ENCODE measurements around the gene POLD2. TPM values are rescaled to one million over a fixed set of nuclear protein-coding genes. Genes with fewer than 3 reads are reported as not detected.
A peak's percentile ranks its signal among the peaks of the same experiment; 100 is the strongest.

Gene POLD2
- total RNA-seq, 2 experiments from 2014 or later = 45.2 to 48.3 TPM

DNA sequence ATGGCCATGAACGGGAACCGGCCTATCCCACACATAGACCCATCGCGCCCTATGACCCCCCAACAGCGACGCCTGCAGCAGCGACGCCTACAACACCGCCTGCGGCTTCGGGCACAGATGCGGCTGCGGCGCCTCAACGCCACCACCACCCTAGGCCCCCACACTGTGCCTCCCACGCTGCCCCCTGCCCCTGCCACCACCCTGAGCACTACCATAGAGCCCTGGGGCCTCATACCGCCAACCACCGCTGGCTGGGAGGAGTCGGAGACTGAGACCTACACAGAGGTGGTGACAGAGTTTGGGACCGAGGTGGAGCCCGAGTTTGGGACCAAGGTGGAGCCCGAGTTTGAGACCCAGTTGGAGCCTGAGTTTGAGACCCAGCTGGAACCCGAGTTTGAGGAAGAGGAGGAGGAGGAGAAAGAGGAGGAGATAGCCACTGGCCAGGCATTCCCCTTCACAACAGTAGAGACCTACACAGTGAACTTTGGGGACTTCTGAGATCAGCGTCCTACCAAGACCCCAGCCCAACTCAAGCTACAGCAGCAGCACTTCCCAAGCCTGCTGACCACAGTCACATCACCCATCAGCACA, 9.5 kb downstream of the POLD2 start:
- no peak overlapping the region for H3K4me3 Mint-ChIP-seq
- ATAC-seq (ENCODE audit: poor library complexity) = no peak
- no peaks in the 10 kb centered on the region for H3K27me3 ChIP-seq (ENCODE audit: control insufficient read depth in 1 of 2, insufficient read depth in 2 of 2, low read length in 2 of 2)
- H3K9me3 ChIP-seq (ENCODE audit: control insufficient read depth in 1 of 2, insufficient read depth in 1 of 2, low read length in 2 of 2) = peaks cover 0 to 8% of the 10 kb centered on the region in 2 experiments
- peaks cover 33% of the 10 kb centered on the region for H3K36me3 ChIP-seq (ENCODE audit: insufficient read depth, low read length)
- TF ChIP-seq, protein P1, sequence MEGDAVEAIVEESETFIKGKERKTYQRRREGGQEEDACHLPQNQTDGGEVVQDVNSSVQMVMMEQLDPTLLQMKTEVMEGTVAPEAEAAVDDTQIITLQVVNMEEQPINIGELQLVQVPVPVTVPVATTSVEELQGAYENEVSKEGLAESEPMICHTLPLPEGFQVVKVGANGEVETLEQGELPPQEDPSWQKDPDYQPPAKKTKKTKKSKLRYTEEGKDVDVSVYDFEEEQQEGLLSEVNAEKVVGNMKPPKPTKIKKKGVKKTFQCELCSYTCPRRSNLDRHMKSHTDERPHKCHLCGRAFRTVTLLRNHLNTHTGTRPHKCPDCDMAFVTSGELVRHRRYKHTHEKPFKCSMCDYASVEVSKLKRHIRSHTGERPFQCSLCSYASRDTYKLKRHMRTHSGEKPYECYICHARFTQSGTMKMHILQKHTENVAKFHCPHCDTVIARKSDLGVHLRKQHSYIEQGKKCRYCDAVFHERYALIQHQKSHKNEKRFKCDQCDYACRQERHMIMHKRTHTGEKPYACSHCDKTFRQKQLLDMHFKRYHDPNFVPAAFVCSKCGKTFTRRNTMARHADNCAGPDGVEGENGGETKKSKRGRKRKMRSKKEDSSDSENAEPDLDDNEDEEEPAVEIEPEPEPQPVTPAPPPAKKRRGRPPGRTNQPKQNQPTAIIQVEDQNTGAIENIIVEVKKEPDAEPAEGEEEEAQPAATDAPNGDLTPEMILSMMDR (IDR thresholded peaks at IDR 0.05) = no peak
- no peaks in the 10 kb centered on the region for H3K9me3 Mint-ChIP-seq
- no peaks in the 10 kb centered on the region for H3K27me3 Mint-ChIP-seq
- peaks cover 61% of the 10 kb centered on the region for H3K36me3 Mint-ChIP-seq (ENCODE audit: low read depth)
- intact Hi-C loops (cut with DNase I, micrococcal nuclease) = no loop called here
- CTCF ChIA-PET = no interaction called here
- no peak overlapping the region for H3K27ac ChIP-seq (ENCODE audit: low read depth in 1 of 2, low read length in 2 of 2)
- no peak for DNase-seq
- H3K4me1 Mint-ChIP-seq (ENCODE audit: low read depth) = no peaks in the 10 kb centered on the region
- H3K4me3 ChIP-seq (ENCODE audit: low read length) = no peak overlapping the region
- H3K27ac Mint-ChIP-seq = no peak overlapping the region
- POLR2A ChIA-PET = no interaction called here
- no peaks in the 10 kb centered on the region for H3K4me1 ChIP-seq (ENCODE audit: insufficient read depth, low read length)

DNA sequence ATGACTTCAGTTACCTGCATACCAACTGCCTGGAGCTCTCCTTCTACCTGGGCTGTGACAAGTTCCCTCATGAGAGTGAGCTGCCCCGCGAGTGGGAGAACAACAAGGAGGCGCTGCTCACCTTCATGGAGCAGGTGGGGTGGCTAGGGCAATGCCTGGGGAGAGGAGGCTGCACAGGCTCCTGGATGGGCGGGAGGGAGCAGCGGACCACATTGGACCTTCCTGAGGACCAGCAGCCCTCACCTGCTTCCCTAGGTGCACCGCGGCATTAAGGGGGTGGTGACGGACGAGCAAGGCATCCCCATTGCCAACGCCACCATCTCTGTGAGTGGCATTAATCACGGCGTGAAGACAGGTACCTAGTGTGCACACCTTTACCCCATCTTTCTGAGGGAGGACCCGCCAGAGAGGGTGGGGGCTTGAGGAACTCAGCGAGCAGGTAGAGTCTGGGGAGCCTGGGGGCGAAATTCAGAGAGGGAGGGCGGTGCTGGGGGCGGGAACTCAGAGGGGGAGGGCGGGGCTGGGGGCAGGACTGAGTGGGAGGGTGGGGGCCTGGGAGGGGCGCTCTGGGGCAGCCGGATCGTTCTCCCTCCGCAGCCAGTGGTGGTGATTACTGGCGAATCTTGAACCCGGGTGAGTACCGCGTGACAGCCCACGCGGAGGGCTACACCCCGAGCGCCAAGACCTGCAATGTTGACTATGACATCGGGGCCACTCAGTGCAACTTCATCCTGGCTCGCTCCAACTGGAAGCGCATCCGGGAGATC, 10.2 kb downstream of the POLD2 start:
- H3K4me1 Mint-ChIP-seq (ENCODE audit: low read depth) = no peaks in the 10 kb centered on the region
- H3K9me3 ChIP-seq (ENCODE audit: control insufficient read depth in 1 of 2, insufficient read depth in 1 of 2, low read length in 2 of 2) = peaks cover 0 to 8% of the 10 kb centered on the region in 2 experiments
- TF ChIP-seq, protein P1 (IDR thresholded peaks at IDR 0.05) = no peak
- H3K36me3 Mint-ChIP-seq (ENCODE audit: low read depth) = peaks cover 55% of the 10 kb centered on the region
- peaks cover 33% of the 10 kb centered on the region for H3K36me3 ChIP-seq (ENCODE audit: insufficient read depth, low read length)
- POLR2A ChIA-PET = no interaction called here
- H3K9me3 Mint-ChIP-seq = no peaks in the 10 kb centered on the region
- H3K27ac Mint-ChIP-seq = no peak overlapping the region
- H3K4me1 ChIP-seq (ENCODE audit: insufficient read depth, low read length) = no peaks in the 10 kb centered on the region
- no peaks in the 10 kb centered on the region for H3K27me3 Mint-ChIP-seq
- no peak overlapping the region for H3K4me3 Mint-ChIP-seq
- no peak overlapping the region for H3K4me3 ChIP-seq (ENCODE audit: low read length)
- H3K27ac ChIP-seq (ENCODE audit: low read depth in 1 of 2, low read length in 2 of 2) = no peak overlapping the region
- intact Hi-C loops (cut with DNase I, micrococcal nuclease) = no loop called here
- DNase-seq (peak in 1 of 14 experiments; percentile 10), ATAC-seq (ENCODE audit: poor library complexity) (no peak)
- CTCF ChIA-PET = no interaction called here
- no peaks in the 10 kb centered on the region for H3K27me3 ChIP-seq (ENCODE audit: control insufficient read depth in 1 of 2, insufficient read depth in 2 of 2, low read length in 2 of 2)

- no peak overlapping the region for H3K27ac ChIP-seq (ENCODE audit: low read depth in 1 of 2, low read length in 2 of 2)
- H3K36me3 ChIP-seq (ENCODE audit: insufficient read depth, low read length) = peaks cover 25% of the 10 kb centered on the region
- peaks cover 48% of the 10 kb centered on the region for H3K36me3 Mint-ChIP-seq (ENCODE audit: low read depth)
- CTCF ChIA-PET = no interaction called here
- H3K9me3 ChIP-seq (ENCODE audit: control insufficient read depth in 1 of 2, insufficient read depth in 1 of 2, low read length in 2 of 2) = peaks cover 0 to 8% of the 10 kb centered on the region in 2 experiments
- intact Hi-C loops (cut with DNase I, micrococcal nuclease) = no loop called here
- ATAC-seq (ENCODE audit: poor library complexity) (no peak), DNase-seq (no peak)
- no peak overlapping the region for H3K4me3 Mint-ChIP-seq
- H3K27me3 ChIP-seq (ENCODE audit: control insufficient read depth in 1 of 2, insufficient read depth in 2 of 2, low read length in 2 of 2) = no peaks in the 10 kb centered on the region
- no peaks in the 10 kb centered on the region for H3K27me3 Mint-ChIP-seq
- no peak overlapping the region for H3K4me3 ChIP-seq (ENCODE audit: low read length)
- no peaks in the 10 kb centered on the region for H3K4me1 ChIP-seq (ENCODE audit: insufficient read depth, low read length)
- H3K27ac Mint-ChIP-seq = no peak overlapping the region
- TF ChIP-seq, protein P1 (IDR thresholded peaks at IDR 0.05) = no peak
- POLR2A ChIA-PET = no interaction called here
- no peaks in the 10 kb centered on the region for H3K9me3 Mint-ChIP-seq
- H3K4me1 Mint-ChIP-seq (ENCODE audit: low read depth) = no peaks in the 10 kb centered on the region
Observed at GRCh38 chr7:44112231-44112996, 10.9 kb downstream of the POLD2 start.

All from CD4-positive, alpha-beta T cell (primary cell).